Gastroesophageal sphincter (tissue), 4 donors: Measurements from ENCODE around the gene WDR44. TPM values are rescaled to one million over a fixed set of nuclear protein-coding genes. Genes with fewer than 3 reads are reported as not detected.

Source experiments
- ATAC-seq: fragments of 150-250 bp; one replicate; pipeline ENCODE4 v1.9.1; 2016; ENCODE audit warnings: mild to moderate bottlenecking, moderate library complexity
- H3K27ac ChIP-seq, 4 donors: fragments of 200-600 bp; sonication (generic) in 3 of 4; 1 replicate in 3 of 4; 2 replicates in 1 of 4; pipeline ENCODE4 v1.5.1; 2016 to 2019
- H3K27me3 ChIP-seq: fragments of 200-600 bp; sonication (generic); one replicate; pipeline ENCODE4 v1.5.1; 2019
- H3K36me3 ChIP-seq, 2 donors: fragments of 200-600 bp; sonication (generic); one replicate each; pipeline ENCODE4 v1.5.1; 2019; ENCODE audit warnings: control low read depth in 1 of 2
- H3K4me1 ChIP-seq, 3 donors: fragments of 200-600 bp; sonication (generic); 1 replicate in 2 of 3; 2 replicates in 1 of 3; pipeline ENCODE4 v1.5.1; 2016 to 2019; ENCODE audit warnings: control low read depth in 2 of 3
- H3K4me3 ChIP-seq, 2 donors: fragments of 200-600 bp; sonication (generic); one replicate each; pipeline ENCODE4 v1.5.1; 2019; ENCODE audit warnings: mild to moderate bottlenecking in 1 of 2, moderate library complexity in 1 of 2
- H3K9me3 ChIP-seq, 3 donors: fragments of 200-600 bp; sonication (generic); one replicate each; pipeline ENCODE4 v1.5.1; 2017 to 2019; ENCODE audit warnings: control low read depth in 2 of 3
- EP300 ChIP-seq: sonication (generic); formaldehyde crosslinking; IDR thresholded peaks from one replicate; pipeline ENCODE4 v1.6.1; 2017; ENCODE audit warnings: antibody characterized with exemption, mild to moderate bottlenecking
- POLR2A ChIP-seq, 2 donors: fragments of 450-650 bp; IDR thresholded peaks; one replicate each; pipeline ENCODE4 v1.6.1; 2017; ENCODE audit warnings: antibody characterized with exemption in 2 of 2, mild to moderate bottlenecking in 2 of 2, moderate library complexity in 1 of 2
- POLR2AphosphoS5 ChIP-seq: sonication (generic); formaldehyde crosslinking; IDR thresholded peaks from one replicate; pipeline ENCODE4 v1.6.1; 2017; ENCODE audit warnings: antibody characterized with exemption
- WGBS, 2 donors: methylation state at CpG; one replicate each; pipeline ENCODE4 v1.1.5; 2018; ENCODE audit warnings: low coverage in 1 of 2; 5-methylcytosine and 5-hydroxymethylcytosine counted together
- total RNA-seq, 4 donors: library from RNA; depleted of rRNA; stranded (reverse); fragments of >200 nt; gene quantifications; one replicate each; pipeline ENCODE4 v1.1.0, GENCODE V29; 2016
- TF ChIP-seq, protein P1 (sequence below), 4 experiments: fragments of 200-600 bp in 2 of 4; fragments of 450-650 bp in 2 of 4; sonication (generic) in 1 of 4; IDR thresholded peaks; one replicate each; pipeline ENCODE4 v1.5.1; 2017 to 2019; ENCODE audit warnings: antibody characterized with exemption in 4 of 4, mild to moderate bottlenecking in 2 of 4, moderate library complexity in 2 of 4

The WDR44 gene
- total RNA-seq, 4 donors from 2014 or later: 26.4 to 35.3 (median 33.3) TPM

DNA sequence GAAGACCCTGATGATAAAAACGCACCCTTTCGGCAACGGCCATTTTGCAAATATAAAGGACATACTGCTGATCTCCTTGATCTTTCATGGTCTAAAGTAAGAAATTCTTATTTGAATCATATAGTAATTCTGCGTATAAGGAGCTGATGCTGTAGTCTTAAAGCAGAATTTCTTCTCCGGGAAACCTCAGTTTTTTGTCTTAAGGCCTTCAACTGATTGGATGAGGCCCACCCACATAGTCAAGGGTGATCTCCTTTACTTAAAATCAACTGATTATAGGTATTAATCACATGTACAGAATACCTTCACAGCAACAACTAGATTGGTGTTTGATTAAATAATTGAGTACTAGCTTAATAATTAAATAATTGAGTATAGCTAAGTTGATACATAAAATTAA lies 86.9 kb downstream of the WDR44 start:
- WGBS, 2 donors: 92 to 93% methylated on average over 5 of the region's 5 CpGs
- Histone ChIP-seq H3K4me3 (no peak overlapping the region), H3K4me1 (no peaks in the 10 kb centered on the region), H3K9me3 (no peaks in the 10 kb centered on the region), H3K27ac (no peak overlapping the region), H3K27me3 (no peaks in the 10 kb centered on the region), H3K36me3 (peaks cover 0 to 43% of the 10 kb centered on the region in 2 donors)
- no peak for ATAC-seq
- TF ChIP-seq, protein P1, sequence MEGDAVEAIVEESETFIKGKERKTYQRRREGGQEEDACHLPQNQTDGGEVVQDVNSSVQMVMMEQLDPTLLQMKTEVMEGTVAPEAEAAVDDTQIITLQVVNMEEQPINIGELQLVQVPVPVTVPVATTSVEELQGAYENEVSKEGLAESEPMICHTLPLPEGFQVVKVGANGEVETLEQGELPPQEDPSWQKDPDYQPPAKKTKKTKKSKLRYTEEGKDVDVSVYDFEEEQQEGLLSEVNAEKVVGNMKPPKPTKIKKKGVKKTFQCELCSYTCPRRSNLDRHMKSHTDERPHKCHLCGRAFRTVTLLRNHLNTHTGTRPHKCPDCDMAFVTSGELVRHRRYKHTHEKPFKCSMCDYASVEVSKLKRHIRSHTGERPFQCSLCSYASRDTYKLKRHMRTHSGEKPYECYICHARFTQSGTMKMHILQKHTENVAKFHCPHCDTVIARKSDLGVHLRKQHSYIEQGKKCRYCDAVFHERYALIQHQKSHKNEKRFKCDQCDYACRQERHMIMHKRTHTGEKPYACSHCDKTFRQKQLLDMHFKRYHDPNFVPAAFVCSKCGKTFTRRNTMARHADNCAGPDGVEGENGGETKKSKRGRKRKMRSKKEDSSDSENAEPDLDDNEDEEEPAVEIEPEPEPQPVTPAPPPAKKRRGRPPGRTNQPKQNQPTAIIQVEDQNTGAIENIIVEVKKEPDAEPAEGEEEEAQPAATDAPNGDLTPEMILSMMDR (IDR thresholded peaks at IDR 0.05): no peak
- TF ChIP-seq EP300 (no peak), POLR2AphosphoS5 (no peak), POLR2A (IDR thresholded peaks at IDR 0.05) (no peak)

DNA sequence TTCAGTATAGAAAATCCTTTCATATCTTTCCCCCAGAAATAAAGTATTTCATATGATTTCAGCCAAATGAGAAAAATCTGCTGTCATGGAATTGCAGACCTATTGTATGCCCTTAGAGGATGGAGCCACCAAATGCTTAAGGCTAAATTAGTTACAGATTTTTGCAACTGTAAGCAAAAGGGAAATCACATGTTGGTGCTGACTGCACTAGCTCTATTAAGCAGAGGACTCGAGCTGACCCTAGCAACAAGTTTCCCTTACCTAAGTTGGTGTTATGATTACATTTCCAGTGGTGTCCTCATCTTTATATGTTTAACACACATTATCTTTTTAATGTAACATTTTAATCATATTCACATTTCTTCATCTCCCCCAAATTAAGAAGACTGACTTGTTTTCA lies 91.4 kb downstream of the WDR44 start:
- Histone ChIP-seq H3K4me1 (no peaks in the 10 kb centered on the region), H3K27ac (no peak overlapping the region), H3K27me3 (no peaks in the 10 kb centered on the region), H3K9me3 (no peaks in the 10 kb centered on the region), H3K36me3 (peaks cover 0 to 64% of the 10 kb centered on the region in 2 donors), H3K4me3 (no peak overlapping the region)
- ATAC-seq: no peak
- WGBS, 2 donors: 13 to 100% methylated on average over 1 of the region's 1 CpG
- TF ChIP-seq POLR2A (IDR thresholded peaks at IDR 0.05): no peak
- TF ChIP-seq, protein P1 (IDR thresholded peaks at IDR 0.05): no peak
- no peak for TF ChIP-seq POLR2AphosphoS5
- TF ChIP-seq EP300: no peak

DNA sequence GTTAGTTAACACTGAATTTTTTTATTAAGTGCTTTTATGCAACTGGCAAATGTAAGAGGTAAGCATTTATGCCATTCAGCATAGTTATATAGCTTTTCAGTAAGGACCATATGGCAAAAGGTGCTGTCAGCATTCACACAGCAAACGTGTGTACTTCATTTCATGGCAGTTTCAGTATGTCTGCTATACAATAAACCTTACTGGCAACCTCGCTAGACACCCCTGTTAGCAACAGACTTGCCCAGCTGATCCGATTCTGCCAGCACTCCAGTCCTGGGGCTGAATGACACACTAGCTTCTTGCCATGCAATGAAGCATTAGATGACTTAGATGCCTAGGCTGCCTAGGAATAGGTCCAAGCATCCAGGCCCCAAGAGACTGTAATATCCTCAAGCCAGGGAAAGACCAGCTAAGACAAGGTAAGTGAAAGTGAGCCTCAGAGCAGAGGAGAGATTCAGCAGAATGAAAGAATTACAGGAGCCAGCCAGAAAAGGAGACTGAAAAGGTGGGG lies 102.4 kb downstream of the WDR44 start:
- H3K27ac ChIP-seq: no peak overlapping the region

DNA sequence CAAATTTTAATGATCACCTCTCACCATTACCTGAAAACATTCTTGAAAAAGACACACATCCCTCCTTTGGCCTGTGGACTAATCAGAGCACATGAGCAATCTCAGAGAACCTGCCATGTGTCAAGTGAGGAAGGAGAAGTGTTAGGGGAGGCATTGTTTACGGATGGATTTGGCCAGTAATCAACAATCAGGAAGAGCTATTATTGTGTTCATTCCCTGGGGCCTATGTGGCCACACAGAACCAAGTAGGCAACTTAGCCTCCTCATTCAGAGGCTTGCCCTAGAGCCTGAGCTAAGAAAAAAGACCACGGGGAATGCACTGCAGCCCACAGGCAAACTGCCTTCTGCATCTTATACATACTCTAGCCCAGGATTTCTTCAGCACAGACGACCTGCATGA lies 109.1 kb downstream of the WDR44 start:
- Histone ChIP-seq H3K4me1 (no peaks in the 10 kb centered on the region), H3K36me3 (peaks cover 0 to 4% of the 10 kb centered on the region in 2 donors), H3K9me3 (no peaks in the 10 kb centered on the region), H3K27me3 (no peaks in the 10 kb centered on the region), H3K27ac (no peak overlapping the region), H3K4me3 (no peak overlapping the region)
- TF ChIP-seq EP300: no peak
- no peak for TF ChIP-seq POLR2A (IDR thresholded peaks at IDR 0.05)
- TF ChIP-seq, protein P1 (IDR thresholded peaks at IDR 0.05): no peak
- TF ChIP-seq POLR2AphosphoS5: no peak
- ATAC-seq: no peak
- 80% methylated on average over 1 of the region's 3 CpGs; no CpG with 5 or more reads in 1 of the 2 donors for WGBS, 2 donors

More for the DNA sequence above, 102.4 kb downstream of the WDR44 start:
- Histone ChIP-seq H3K27me3 (no peaks in the 10 kb centered on the region), H3K9me3 (no peaks in the 10 kb centered on the region), H3K4me3 (no peak overlapping the region), H3K36me3 (peaks cover 0 to 39% of the 10 kb centered on the region in 2 donors), H3K4me1 (no peaks in the 10 kb centered on the region)
- WGBS, 2 donors: 30 to 50% methylated on average over 1 to 2 of the region's 3 CpGs
- TF ChIP-seq, protein P1 (IDR thresholded peaks at IDR 0.05): no peak
- TF ChIP-seq POLR2A (IDR thresholded peaks at IDR 0.05) (no peak), EP300 (no peak), POLR2AphosphoS5 (no peak)
- ATAC-seq: no peak

DNA sequence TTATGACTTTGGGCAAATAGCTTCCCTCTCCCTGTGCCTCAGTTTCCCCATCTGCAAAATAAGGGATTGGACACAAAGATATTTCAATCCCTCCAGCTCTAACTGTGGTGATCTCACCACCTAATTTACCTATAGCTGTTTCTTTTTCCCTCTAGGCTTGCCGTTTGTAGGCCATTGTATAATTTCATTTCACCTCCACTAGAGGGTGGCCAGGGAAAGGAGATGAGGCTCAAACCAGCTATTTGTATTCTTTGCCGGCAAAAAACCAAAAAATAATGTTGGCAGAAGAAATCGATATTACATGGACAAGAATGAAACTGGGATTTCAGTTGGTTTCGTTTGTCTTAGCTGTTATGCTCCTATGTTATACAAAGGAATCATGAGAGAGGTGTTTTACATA lies 113.6 kb downstream of the WDR44 start:
- TF ChIP-seq EP300: no peak
- no peak for TF ChIP-seq POLR2A (IDR thresholded peaks at IDR 0.05)
- TF ChIP-seq, protein P1 (IDR thresholded peaks at IDR 0.05): peak; percentile 16 to 67 (median 62)
- TF ChIP-seq POLR2AphosphoS5: no peak
- Histone ChIP-seq H3K4me3 (no peak overlapping the region), H3K4me1 (no peaks in the 10 kb centered on the region), H3K27me3 (no peaks in the 10 kb centered on the region), H3K27ac (no peak overlapping the region), H3K9me3 (no peaks in the 10 kb centered on the region), H3K36me3 (no peaks in the 10 kb centered on the region)
- peak; percentile 31 for ATAC-seq
- 3 to 11% methylated on average over 4 of the region's 4 CpGs for WGBS, 2 donors
